GM10266 (cell line): Measurements from ENCODE around the gene PCSK5.

Experiments
- DNase-seq: peaks from one replicate; pipeline ENCODE4 v3.0.0; 2012; ENCODE audit errors: extremely low spot score
- CTCF ChIP-seq: IDR thresholded peaks from 2 replicates; pipeline ENCODE4 v1.5.1; 2012; ENCODE audit warnings: mild to moderate bottlenecking, low read depth; ENCODE audit not compliant: control insufficient read depth, insufficient read depth; ENCODE audit errors: missing control alignments

The PCSK5 gene

DNA sequence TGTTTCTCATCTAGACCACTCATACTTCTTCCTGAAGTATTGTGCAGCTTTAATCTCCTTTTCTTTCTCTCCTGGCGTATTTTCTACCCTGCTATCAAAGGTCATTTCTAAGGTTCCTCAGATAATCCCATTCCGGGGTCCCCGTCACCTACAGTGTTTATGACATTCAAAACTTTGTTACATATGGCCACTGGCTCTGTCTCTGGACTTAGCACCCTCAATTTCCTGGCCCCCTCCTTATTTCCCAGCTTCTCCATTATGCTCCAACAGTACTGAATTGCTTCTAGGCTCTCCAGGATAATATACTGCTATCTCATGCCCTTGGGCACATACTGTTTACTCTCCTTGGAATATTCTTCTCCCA, 472.5 kb downstream of the PCSK5 start:
- no peak for DNase-seq
- no peak for TF ChIP-seq CTCF

GRCh38 chr9:76365028-76365427, 474.6 kb downstream of the PCSK5 start:
- no peak for DNase-seq
- no peak for TF ChIP-seq CTCF

- no peak for TF ChIP-seq CTCF
- no peak for DNase-seq
These were observed 475.8 kb downstream of the PCSK5 start for GRCh38 chr9:76366275-76366674.

DNA sequence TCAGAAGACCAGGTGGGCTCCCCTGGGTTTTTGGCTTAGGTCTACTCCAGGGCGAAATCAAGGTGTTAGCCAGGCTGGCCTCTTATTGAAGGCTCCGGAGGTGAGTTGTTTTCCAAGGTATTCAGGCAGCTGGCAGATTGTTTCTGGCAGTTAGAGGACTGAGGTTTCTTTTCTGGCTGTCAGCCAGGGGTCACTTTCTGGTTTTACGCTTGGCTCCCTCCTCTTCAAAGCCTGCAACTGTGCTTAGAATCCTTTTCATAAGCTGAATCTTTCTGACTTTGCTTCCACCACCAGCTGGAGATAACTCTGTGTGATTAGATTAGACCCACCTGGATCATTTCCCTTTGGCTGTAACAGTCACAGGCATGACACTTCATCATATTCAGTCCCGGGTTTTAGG, 479.1 kb downstream of the PCSK5 start:
- no peak for TF ChIP-seq CTCF
- DNase-seq, result no peak

DNA sequence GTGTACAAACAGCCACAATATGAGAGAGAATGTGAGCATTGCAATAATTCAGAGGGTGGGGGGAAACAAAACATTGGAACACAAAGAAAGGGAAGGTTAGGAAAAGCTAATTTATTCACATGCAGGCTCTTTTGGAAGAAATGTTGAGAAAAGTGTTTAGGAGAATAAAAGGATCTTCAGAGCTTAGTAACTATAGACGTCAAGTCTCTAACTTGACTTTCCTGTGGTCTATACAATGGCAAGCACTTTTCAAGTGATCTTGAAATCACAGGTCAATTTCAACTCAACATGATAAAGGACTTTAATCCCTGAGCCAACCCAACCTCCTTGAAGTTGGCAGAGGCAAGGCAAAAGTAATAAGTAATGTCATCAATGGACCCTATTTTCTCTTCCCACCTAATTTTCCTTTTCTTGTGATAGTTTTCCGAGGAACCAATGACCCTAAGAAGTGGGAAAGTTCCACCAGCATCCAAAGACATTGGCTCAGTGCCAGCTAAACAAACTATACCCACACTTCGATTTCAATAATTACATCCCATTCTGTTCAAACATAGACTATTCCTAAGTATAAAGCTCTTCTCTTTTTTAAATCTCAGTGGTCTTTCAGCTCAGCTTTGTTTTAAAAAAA, 480.0 kb downstream of the PCSK5 start:
- DNase-seq, result no peak
- TF ChIP-seq CTCF, result no peak

- no peak for TF ChIP-seq CTCF
- no peak for DNase-seq
These were observed 481.4 kb downstream of the PCSK5 start for GRCh38 chr9:76371901-76372300.

DNA sequence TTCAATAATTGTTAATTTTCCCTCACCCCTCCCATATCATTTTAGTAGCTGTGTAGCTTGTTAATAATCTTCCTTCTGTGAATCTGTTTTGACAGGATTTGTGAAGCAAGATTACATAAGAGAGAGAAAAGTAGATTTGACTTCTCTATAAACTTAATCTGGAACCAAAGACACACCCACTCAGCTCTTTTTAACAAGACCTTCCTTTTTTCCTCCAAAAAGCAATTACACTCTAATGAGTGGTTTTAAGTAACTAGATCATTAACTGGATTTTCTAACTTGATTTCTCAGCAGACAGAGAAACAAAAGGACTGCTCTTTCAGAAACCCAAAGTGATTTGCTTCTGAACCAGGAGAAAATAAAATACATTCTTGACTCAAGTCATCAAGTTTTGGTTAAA, 481.9 kb downstream of the PCSK5 start:
- DNase-seq, result no peak
- TF ChIP-seq CTCF, result no peak
